T1000 (cell line): ENCODE measurements around the gene METTL26.

Experiments used
- DNase-seq: peaks from one replicate; lab custom pipeline; 2025; ENCODE audit warnings: mixed read lengths; lab: John Stamatoyannopoulos, UW

The METTL26 gene

GRCh38 chr16:595094-595528 is 41.0 kb downstream of the METTL26 start:
- DNase-seq, result no peak

GRCh38 chr16:593807-594206 is 42.3 kb downstream of the METTL26 start:
- no peak for DNase-seq

- DNase-seq, result no peak
Observed at GRCh38 chr16:593406-593805, 42.7 kb downstream of the METTL26 start.

- DNase-seq, result no peak
Observed at GRCh38 chr16:592518-593306, 43.4 kb downstream of the METTL26 start.

- DNase-seq, result no peak
Observed at GRCh38 chr16:591892-592517, 44.1 kb downstream of the METTL26 start.

- DNase-seq, result no peak
Observed at GRCh38 chr16:591231-591630, 44.9 kb downstream of the METTL26 start.

- DNase-seq, result no peak
Observed at GRCh38 chr16:590815-591200, 45.3 kb downstream of the METTL26 start.

GRCh38 chr16:590188-590814 is 45.8 kb downstream of the METTL26 start:
- DNase-seq, result no peak

GRCh38 chr16:589658-590187 is 46.4 kb downstream of the METTL26 start, which contains the start of gene RAB40C:
TSS of gene RAB40C (plus strand) at chr16:590066. CDS start at chr16:590292, 226 bp downstream.
- peak; percentile 99 for DNase-seq

- DNase-seq, result peak; percentile 98
Observed at GRCh38 chr16:588889-589657, 47.0 kb downstream of the METTL26 start.

GRCh38 chr16:588639-588888 is 47.5 kb downstream of the METTL26 start:
- DNase-seq, result no peak

GRCh38 chr16:586645-587590 is 49.2 kb downstream of the METTL26 start:
- no peak for DNase-seq

GRCh38 chr16:586047-586644 is 50.0 kb downstream of the METTL26 start:
- no peak for DNase-seq

- no peak for DNase-seq
Observed at GRCh38 chr16:585351-585750, 50.8 kb downstream of the METTL26 start.
